ENCODE results near the gene MRPL11.

MRPL11 gene

GRCh38 chr11:66438504-66439466 lies at the start of gene MRPL11:
MRPL11 (minus strand) TSS chr11:66438848; CDS start chr11:66438754, 94 bp downstream.
- DNase-seq (ENCODE audit: low read depth in 2 of 2) = peak; percentile 65 to 77

- no peak for DNase-seq (ENCODE audit: low read depth in 2 of 2)
Measured at GRCh38 chr11:66484806-66485380, 46.2 kb upstream of the MRPL11 start.

- DNase-seq (ENCODE audit: low read depth in 2 of 2) = peak; percentile 90 to 91
Measured at GRCh38 chr11:66480117-66480938, 41.7 kb upstream of the MRPL11 start, which contains the start of gene DPP3. DPP3 (plus strand) TSS chr11:66480434; CDS start chr11:66482201, 1,767 bp downstream.

- DNase-seq (ENCODE audit: low read depth in 2 of 2) = no peak
Measured at GRCh38 chr11:66479394-66480116, 40.9 kb upstream of the MRPL11 start.

- DNase-seq (ENCODE audit: low read depth in 2 of 2) = no peak
Measured at GRCh38 chr11:66478729-66479393, 40.2 kb upstream of the MRPL11 start.

GRCh38 chr11:66477263-66478201 lies 38.9 kb upstream of the MRPL11 start:
- DNase-seq (ENCODE audit: low read depth in 2 of 2) = no peak

GRCh38 chr11:66476841-66477251 lies 38.2 kb upstream of the MRPL11 start:
- DNase-seq (ENCODE audit: low read depth in 2 of 2) = no peak

GRCh38 chr11:66476173-66476840 lies 37.7 kb upstream of the MRPL11 start:
- no peak for DNase-seq (ENCODE audit: low read depth in 2 of 2)

- DNase-seq (ENCODE audit: low read depth in 2 of 2) = no peak
Measured at GRCh38 chr11:66475349-66476172, 36.9 kb upstream of the MRPL11 start.

GRCh38 chr11:66473608-66474515 lies 35.2 kb upstream of the MRPL11 start:
- DNase-seq (ENCODE audit: low read depth in 2 of 2) = no peak

GRCh38 chr11:66473167-66473566 lies 34.5 kb upstream of the MRPL11 start:
- no peak for DNase-seq (ENCODE audit: low read depth in 2 of 2)

GRCh38 chr11:66472054-66472453 lies 33.4 kb upstream of the MRPL11 start:
- no peak for DNase-seq (ENCODE audit: low read depth in 2 of 2)

- no peak for DNase-seq (ENCODE audit: low read depth in 2 of 2)
Measured at GRCh38 chr11:66471142-66471541, 32.5 kb upstream of the MRPL11 start.

GRCh38 chr11:66470015-66470414 lies 31.4 kb upstream of the MRPL11 start:
- no peak for DNase-seq (ENCODE audit: low read depth in 2 of 2)

- no peak for DNase-seq (ENCODE audit: low read depth in 2 of 2)
Measured at GRCh38 chr11:66469441-66469840, 30.8 kb upstream of the MRPL11 start.

- DNase-seq (ENCODE audit: low read depth in 2 of 2) = no peak
Measured at GRCh38 chr11:66468691-66469090, 30.0 kb upstream of the MRPL11 start.

GRCh38 chr11:66467756-66468155 lies 29.1 kb upstream of the MRPL11 start:
- DNase-seq (ENCODE audit: low read depth in 2 of 2) = no peak
